GM19043 (cell line): ENCODE data around the gene RANGAP1.
"Not testable (repeated sequence)": the region's sequence is repeated elsewhere in the genome, so short reads cannot be mapped to it uniquely, and the experiment has no call there.

Source experiments
- ATAC-seq: cut with Tn5 transposase; IDR thresholded peaks from one replicate; pipeline ENCODE4 v1.9.1; 2021; ENCODE audit warnings: low read depth; ENCODE audit not compliant: unreplicated experiment

RANGAP1 gene

DNA sequence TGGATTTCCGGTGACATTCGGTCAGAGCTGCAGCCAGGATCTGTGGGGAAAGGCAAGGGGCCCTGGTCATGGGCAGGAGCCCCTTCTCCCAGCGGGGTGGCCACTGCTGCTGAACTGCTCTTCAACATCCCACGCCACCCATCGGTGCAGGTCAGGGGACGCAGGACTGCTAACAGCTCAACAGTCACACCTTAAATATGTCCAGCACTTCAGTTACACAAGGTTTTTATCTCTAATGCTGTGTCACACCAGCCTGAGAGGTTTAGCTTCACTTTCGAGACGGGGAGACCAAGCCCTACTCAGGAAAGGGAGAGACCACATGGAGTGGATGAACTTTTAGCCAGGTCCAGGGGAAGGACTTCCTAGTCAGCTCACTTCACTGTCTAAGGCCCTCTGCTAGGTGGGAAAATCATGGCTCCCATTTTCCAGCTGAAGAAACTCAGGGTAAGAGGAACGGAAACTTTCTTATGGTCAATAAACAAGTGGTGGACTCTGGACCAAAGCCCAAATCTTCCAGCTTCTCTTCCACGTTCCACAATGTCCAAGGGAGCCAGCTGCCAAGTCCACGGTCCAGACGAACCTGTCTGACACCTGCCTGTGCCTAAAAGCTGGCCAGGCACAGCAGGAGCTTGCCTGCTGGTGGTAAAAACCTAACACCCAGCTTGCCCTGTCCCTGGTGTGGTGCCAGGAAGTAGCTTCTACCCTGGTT is 24.3 kb downstream of the RANGAP1 start:
- ATAC-seq = no peak

GRCh38 chr22:41260871-41261270 is 25.1 kb downstream of the RANGAP1 start:
- no peak for ATAC-seq

DNA sequence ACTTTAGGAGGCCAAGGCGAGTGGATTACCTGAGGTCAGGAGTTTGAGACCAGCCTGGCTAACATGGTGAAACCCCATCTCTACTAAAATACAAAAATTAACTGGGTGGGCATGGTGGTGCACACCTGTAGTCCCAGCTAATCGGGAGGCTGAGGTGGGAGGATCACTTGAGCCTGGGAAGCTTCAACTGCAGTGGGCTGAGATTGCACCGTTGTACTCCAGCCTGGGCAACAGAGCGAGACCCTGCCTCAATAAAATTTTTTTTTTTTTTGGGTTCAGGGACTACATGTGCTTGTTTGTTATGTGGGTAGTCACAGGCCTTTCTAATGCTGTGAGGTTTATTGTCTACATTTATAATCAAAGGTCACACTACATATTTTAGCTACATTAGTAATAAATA is 26.2 kb downstream of the RANGAP1 start:
- ATAC-seq = not testable (repeated sequence)

DNA sequence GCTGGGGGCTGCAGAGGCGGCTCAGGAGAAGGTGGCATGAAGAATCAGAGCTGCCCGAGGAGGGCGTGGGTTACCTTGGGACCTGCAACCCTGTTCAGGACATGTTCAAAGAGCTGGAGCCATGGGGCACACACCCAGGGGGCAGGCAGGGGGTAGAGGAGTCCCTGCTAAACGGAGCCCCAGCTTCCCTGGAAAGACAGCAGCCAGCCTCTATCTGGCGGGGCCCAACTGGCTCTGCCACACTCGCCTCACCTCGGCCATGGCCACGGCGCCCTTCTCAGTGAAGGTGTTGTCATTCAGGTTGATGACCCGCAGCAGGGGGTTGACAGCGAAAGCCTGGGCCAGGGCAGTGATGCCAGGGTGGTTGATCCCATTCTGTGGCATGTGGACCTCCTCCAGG is 28.3 kb downstream of the RANGAP1 start:
- ATAC-seq = no peak

DNA sequence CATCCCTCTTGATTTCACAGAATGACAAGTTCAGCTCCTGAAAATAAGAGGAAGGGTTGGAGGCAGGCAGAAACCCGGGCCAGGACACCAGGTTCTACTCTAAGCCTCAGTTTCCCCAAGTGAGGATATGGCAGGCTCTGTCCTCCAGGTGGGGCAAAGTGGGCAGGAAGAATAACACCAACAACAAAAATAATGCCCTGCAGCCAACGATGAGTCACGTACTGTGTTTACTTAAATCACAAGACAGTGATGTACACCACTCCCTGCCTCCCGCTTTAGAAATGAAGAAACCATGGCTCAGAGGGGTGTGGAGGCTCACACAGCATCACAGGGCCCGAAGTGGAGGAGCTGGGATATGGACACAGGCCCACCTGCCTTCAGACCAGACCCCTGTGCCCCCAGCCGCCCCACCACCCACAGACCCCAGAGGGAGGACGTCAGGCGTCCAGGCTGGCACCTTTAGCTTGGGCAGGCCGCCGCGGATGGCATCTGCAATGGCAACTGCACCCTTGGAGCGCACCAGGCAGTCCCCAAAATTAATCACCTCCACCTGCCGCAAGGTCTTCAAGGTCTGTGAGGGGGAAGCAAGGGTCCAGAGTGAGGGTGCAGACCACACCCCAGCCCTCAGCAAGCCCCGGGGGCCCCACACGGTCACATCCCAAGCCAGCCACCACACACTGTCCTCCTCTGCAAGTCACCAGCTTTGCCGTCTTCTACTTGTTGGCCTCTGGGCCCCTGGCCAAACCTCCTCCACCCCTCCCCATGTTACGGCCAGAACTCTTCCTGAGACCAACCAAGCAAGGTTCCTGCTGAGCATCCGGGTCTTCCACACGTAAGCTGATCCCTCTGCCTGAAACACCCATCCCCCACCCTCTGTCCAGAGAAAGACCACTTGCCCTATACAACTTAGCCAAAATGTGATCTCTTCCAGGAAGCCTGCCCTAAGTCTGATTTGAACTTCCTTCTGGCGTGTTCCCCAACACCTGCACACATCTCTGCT is 29.4 kb downstream of the RANGAP1 start:
- no peak for ATAC-seq

GRCh38 chr22:41254230-41254629 is 31.8 kb downstream of the RANGAP1 start:
- no peak for ATAC-seq

GRCh38 chr22:41252365-41252764 is 33.6 kb downstream of the RANGAP1 start:
- no peak for ATAC-seq

- ATAC-seq = no peak
These were observed 35.9 kb downstream of the RANGAP1 start for GRCh38 chr22:41250127-41250526.

- no peak for ATAC-seq
These were observed 36.5 kb downstream of the RANGAP1 start for GRCh38 chr22:41249442-41249841.

DNA sequence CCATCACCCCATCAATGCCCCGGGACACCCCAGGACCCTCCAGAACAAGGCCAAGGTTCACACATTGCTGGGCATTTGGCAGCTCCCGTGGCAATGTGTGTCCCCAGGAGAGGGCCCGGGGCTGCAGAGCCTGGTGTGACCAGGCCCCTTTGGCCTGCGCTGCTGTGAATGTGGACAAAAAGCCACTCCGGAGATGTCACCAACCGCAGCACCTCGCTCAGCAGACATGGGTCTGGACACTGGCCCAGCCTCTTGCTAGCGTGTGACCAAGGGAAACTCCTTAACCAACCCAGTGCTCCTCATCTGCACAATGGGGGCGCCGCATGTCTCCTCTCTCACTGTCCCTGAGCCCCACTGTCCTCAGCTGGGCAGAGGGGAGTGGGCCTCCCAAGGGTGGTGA is 37.2 kb downstream of the RANGAP1 start:
- ATAC-seq = no peak

GRCh38 chr22:41248314-41248713 is 37.7 kb downstream of the RANGAP1 start:
- no peak for ATAC-seq

GRCh38 chr22:41247703-41248102 is 38.3 kb downstream of the RANGAP1 start:
- no peak for ATAC-seq

DNA sequence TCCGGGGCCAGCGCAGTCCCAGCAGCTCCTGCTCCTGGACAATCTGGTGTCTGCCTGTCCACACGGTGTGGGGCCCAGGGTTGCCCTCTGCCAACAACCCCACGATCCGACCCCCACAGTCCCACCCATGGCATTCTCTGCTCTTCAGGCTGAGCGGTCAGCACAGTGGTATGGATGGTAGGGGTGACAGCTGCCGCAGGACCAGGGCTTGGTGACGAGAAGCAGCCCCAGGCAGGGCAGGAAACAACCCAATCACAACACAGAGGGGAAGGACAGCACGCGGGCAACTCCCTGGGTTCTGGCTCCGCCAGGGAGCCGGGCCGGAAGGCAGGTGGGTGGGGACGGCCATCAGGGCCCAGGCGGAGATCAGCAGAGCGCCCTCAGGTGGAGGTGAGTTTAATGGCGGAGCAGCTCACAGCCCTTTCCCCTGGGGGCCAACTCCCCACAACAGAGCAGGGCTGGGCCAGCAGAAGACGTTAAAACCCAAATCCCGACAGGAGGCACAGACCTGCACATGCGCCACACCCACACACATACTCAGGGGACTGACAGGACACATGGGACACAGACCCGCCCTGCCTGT is 40.0 kb downstream of the RANGAP1 start:
- ATAC-seq = no peak

DNA sequence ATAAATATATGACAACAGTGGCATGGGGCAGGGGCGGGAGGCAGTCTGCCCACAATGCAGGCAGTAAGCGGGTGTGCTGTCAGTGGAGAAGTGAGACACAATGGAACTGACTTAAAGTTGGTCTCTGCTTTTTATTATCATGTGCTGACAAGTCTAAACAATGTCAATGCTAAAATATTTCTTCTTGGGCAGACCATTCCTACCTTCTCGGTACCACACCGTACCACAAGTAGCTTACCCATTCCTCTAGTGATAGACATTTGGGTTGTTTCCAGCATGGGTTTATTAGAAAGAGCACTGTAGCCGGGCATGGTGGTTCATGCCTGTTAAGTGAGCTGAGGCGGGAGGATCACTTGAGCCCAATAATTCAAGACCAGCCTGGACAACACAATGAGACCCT is 42.6 kb downstream of the RANGAP1 start:
- no peak for ATAC-seq

DNA sequence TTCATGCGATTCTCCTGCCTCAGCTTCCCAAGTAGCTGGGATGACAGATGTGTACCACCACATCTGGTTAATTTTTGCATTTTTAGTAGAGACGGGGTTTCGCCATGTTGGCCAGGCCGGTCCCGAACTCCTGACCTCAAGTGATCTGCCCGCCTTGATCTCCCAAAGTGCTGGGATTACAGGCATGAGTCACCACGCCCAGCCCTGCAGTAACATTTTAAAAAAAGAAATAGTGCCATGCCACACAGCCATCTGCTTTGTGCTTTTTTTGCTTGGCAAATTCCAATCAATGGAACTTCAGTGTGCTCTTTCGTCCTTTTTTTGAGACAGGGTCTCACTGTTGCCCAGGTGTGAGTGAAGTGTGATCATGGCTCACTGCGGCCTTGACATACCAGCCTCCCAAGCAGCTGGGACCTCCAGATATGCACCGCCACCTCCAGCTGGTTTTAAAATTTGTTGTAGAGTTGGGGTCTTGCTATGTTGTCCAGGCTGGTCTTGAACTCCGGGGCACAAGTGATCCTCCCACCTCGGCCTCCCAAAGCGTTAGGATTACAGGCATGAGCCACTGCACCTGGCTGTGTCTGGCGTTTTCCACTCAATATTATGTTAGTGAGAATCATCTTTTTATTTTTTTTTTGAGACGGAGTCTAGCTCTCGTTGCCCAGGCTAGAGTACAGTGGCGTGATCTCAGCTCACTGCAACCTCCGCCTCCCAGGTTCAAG is 43.4 kb downstream of the RANGAP1 start:
- no peak for ATAC-seq

DNA sequence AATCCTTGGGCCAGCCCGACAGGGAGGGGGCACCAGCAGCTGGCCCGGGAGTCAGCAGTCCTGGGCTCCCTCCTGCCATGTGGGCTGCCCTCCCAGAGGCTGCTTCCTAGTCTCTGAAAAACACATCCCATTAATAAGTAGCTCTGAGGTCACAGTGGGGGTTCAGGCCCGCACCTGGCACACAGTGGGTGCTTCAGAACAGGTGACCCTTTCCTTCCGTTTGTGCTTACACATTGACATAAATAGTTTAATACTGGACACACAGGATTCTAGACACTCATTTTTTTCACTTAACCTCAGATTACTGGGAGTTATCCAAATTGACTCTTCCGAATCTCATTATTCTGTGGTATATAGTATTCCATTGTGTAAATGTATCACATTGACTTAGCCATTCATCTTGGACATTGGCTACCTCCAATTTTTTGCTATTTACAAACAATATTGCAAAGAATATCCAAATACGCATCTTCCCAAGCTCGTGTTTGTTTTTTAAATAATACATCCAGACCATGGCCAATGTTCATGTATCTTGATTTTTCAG is 44.8 kb downstream of the RANGAP1 start:
- ATAC-seq = no peak

DNA sequence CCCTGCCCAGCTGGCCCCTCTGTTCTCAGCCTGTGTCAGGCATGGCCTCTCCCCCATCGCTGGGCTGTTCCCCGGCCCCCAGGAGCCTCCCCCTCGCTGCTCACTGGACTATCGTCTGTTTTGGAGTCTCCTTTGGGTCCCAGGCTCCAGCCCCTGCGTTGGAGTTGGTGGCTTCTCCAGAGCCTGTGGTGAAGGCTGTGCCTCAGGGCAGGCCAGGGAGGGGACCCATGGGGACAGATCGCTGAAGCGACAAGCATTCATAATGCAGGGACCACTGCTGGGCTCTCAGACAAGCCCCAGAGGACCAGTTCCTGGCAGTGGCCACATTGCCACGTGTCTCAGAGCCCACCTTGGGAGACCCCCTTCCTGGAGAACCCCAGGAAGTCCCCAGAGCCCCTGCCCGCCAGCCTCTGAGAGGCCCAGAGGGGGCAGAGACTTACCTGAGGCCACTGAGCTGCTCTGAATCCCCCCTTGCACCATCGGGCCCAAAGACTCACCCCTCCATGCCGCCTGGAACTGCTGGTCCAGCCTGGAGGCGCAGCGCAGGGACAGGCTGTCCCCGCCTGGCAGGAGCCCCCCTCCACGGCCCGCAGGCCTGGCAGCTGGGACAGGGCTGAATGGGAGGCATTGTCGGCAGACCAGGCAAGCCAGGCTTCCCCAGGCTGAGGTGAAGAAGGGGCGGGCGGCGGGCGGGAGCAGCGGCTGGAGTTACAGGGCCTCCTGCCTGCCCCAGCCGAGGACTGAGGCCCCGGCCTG is 45.4 kb downstream of the RANGAP1 start, which contains the start of gene CHADL:
CHADL (minus strand) TSS at position 555 of the 756 bp plus-strand sequence; CDS start at position 505, 50 bp downstream.
- no peak for ATAC-seq

- no peak for ATAC-seq
These were observed 46.4 kb downstream of the RANGAP1 start for GRCh38 chr22:41239443-41240128.
